ENCODE measurements around the gene MAN1A1.

MAN1A1 gene

DNA sequence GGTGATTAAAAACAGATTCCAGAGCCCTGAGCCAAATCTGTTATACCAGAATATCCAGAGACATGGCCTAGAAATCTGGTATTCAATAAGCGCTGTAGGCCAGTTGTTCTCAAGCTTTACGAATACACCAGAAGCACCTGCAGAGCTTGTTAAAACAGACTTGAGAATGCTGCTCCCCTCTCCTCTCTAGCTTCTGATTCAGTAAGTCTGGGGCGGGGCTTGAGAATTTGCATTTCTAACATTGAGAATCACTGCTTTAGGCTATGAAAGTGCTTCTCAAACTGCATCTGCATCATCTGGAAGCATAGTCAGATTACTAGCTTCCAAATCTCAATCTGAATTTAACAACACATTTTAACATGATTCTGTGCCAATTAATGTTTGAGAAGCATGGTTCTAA lies 20.5 kb upstream of the MAN1A1 start:
- DNase-seq (ENCODE audit: extremely low read depth, low read depth), result no peak
- TF ChIP-seq, protein P1, sequence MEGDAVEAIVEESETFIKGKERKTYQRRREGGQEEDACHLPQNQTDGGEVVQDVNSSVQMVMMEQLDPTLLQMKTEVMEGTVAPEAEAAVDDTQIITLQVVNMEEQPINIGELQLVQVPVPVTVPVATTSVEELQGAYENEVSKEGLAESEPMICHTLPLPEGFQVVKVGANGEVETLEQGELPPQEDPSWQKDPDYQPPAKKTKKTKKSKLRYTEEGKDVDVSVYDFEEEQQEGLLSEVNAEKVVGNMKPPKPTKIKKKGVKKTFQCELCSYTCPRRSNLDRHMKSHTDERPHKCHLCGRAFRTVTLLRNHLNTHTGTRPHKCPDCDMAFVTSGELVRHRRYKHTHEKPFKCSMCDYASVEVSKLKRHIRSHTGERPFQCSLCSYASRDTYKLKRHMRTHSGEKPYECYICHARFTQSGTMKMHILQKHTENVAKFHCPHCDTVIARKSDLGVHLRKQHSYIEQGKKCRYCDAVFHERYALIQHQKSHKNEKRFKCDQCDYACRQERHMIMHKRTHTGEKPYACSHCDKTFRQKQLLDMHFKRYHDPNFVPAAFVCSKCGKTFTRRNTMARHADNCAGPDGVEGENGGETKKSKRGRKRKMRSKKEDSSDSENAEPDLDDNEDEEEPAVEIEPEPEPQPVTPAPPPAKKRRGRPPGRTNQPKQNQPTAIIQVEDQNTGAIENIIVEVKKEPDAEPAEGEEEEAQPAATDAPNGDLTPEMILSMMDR (IDR thresholded peaks at IDR 0.05; ENCODE audit: low read depth, low read length), result no peak

DNA sequence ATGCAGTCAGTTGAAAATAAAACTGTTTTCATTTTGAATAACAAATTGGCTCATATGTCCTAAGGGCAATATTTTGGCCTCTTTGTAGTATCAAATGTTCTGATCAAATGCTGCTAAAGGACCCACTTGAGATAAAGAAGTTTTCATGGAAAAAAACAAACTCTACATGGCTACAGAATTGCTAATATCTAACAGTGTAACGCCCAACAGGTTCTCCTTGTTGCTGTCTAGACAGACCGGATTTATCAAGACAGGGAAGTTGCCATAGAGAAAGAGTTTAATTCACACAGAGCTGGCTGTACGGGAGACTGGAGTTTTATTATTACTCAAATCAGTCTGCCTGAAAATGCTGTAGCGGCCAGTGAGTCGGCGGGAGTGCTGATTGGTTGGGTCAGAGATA lies 19.4 kb upstream of the MAN1A1 start:
- TF ChIP-seq, protein P1 (IDR thresholded peaks at IDR 0.05; ENCODE audit: low read depth, low read length), result no peak
- DNase-seq (ENCODE audit: extremely low read depth, low read depth), result no peak

DNA sequence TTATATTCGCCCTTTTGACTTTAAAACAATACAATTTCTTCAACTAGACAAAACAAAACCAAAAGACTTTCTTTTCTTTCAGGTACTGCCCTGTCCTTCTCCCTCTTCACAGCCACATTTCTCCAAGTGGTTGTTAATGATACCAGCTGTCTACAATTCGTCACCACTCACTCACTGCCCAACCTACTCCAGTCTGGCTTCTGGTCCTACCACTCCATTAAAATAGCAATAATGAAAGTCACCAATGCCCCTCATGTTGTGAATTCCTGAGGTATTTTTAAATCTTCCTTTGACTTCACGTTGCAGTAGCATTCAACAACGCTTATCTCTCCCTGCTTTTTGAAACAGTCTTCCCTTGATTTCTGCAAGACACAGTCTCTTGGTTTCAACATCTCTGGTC lies 11.6 kb upstream of the MAN1A1 start:
- TF ChIP-seq, protein P1 (IDR thresholded peaks at IDR 0.05; ENCODE audit: low read depth, low read length), result no peak
- DNase-seq (ENCODE audit: extremely low read depth, low read depth), result no peak

DNA sequence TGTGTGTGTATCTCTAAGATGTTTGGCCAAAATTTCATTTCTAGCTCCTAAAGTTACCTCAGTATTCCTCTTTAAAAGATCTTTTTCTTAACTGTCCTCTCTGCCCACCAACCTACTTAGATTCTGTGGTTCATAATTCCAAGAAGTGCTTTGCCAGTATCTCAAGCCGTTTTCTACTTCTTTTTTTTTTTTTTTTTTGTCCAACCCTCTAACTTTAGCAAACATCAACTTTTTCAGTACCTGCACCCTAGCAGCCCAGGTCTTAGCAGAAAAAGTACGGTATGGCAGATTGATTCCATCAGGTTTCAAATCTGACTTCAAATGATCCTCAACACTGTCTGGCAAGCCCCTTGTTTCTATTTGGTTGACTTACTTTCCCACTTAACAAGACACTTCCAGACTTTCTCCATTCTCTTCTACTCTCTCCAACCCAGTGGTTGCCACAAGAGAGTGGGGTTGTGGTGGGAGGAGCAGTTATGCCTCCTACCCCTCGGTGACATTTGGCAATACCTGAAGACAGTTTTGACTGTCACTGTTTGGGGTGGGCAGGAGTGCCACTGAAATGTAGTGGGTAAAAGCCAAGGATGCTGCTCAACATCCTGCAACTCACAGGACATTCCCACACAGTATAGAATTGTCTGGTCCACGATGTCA lies 10.8 kb upstream of the MAN1A1 start:
- TF ChIP-seq, protein P1 (IDR thresholded peaks at IDR 0.05; ENCODE audit: low read depth, low read length), result no peak
- DNase-seq (ENCODE audit: extremely low read depth, low read depth), result no peak

DNA sequence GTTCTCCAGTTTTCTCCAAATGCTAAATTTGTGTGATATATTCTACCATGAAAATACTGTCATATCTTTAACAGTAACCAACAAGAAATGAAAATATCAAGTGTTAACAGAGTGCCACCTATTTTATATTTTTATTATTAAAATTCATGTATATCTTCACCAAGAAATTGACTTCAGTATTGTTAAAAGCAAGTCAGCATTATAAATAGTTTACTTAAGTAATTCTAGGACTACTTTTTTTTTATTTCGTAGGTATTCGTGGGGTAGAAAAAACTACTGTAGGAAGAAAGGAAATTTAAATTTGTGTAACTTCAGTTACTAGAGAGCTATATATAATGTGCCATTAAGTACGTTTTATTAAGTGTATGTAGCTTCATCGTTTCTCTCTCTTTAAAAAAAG lies 6.3 kb upstream of the MAN1A1 start:
- no peak for DNase-seq (ENCODE audit: extremely low read depth, low read depth)
- TF ChIP-seq, protein P1 (IDR thresholded peaks at IDR 0.05; ENCODE audit: low read depth, low read length), result no peak

DNA sequence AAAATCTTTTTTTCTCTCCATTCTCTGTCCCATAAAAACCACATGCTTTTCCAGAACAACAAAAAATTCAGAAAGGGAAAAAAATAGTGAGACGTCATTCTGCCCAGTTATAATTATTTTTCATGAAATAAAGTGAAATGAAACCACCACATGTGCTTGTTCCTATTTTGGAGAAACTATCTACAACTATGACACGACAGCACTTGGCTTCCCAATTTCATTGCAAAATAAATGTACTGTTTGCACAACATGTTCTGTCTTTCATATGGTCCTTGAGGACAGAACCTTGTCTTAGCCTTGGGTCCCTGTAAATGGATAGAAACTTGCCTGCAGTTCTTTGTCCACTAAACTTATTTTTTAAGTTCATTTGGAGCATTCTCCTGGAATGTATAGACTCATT lies 5.6 kb upstream of the MAN1A1 start:
- TF ChIP-seq, protein P1 (IDR thresholded peaks at IDR 0.05; ENCODE audit: low read depth, low read length), result no peak
- DNase-seq (ENCODE audit: extremely low read depth, low read depth), result no peak

DNA sequence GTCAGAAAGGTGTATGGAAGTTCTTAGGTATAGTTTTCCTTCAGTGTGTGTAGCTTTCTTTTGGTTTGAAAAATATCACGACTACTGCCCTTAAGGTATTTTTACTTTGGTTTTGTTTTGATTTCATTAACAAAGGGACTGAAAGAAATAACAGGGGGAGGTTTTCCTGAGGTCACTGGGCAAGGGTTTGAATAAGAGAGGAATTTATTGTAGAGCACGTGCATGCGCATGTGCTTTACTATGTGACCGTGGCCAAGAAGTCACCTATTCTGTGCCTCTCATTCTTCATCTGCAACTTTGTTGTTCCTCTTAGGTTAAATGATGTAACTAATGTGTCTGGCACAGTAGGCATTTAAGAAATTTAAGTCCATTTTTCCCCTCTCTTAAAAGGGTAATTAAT lies 4.1 kb upstream of the MAN1A1 start:
- no peak for DNase-seq (ENCODE audit: extremely low read depth, low read depth)
- TF ChIP-seq, protein P1 (IDR thresholded peaks at IDR 0.05; ENCODE audit: low read depth, low read length), result no peak
